ENCODE data around the gene LYZ.

Gene LYZ

DNA sequence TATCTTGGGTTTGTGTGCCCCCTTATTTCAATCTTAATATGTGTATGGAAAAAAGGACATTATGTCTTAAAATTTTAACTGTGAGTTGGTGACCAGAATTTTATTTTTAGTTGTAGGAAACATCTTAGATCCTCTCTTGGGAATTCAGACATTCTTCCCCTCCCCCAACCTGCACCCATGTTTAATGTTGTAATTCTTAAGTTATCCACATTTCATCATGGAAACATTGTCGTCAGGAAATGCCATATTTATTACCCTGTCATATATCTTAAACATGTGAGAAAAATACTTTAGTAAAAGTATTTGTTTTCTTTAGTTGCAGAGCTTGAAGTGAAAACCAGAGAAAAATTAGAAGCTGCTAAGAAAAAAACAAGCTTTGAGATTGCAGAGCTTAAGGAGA, 41.6 kb downstream of the LYZ start:
- no peak for TF ChIP-seq FOXK2 (IDR thresholded peaks at IDR 0.05)
- no peak for TF ChIP-seq SP1 (IDR thresholded peaks at IDR 0.05)
- DNase-seq (ENCODE audit: extremely low spot score), result no peak
- ChIA-PET CTCF (no interaction called here), POLR2A (no interaction called here)

DNA sequence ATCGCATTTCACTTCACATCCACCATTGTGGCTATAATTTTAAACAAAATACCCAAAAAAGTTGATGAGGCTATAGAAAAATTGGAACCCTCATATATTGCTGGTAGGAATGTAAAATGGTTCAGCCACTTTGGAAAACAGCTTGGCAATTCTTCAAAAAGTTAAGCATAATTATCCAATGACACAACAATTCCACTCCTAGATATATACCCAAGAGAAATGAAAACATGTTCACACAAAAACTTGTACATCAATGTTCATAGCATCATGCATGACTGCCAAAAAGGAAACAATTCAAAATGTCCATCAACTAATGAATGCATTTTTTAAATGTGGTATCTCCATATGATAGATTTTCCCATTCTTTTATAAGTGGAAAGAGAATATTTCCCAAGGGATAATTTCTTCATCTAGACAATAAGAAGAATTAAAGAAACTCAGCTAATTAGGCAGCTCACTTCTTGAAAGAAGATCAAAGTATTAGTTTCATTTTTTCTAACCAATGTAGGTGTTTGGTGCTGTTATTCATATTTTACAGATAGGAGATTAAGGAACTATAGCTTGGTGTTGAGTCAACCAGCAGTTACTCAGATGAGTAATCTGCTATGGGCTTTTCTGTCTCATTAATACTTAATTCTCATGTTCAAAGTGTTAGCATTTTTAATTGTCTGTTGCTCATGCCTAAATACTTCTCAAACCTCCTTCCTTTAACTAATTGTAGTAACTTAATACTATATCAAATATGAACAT, 44.2 kb downstream of the LYZ start:
- TF ChIP-seq, protein P1, sequence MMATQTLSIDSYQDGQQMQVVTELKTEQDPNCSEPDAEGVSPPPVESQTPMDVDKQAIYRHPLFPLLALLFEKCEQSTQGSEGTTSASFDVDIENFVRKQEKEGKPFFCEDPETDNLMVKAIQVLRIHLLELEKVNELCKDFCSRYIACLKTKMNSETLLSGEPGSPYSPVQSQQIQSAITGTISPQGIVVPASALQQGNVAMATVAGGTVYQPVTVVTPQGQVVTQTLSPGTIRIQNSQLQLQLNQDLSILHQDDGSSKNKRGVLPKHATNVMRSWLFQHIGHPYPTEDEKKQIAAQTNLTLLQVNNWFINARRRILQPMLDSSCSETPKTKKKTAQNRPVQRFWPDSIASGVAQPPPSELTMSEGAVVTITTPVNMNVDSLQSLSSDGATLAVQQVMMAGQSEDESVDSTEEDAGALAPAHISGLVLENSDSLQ (IDR thresholded peaks at IDR 0.05), result no peak
- no peak for TF ChIP-seq ZNF384 (IDR thresholded peaks at IDR 0.05)
- TF ChIP-seq ARNT (IDR thresholded peaks at IDR 0.05), result no peak
- TF ChIP-seq TARDBP (IDR thresholded peaks at IDR 0.05), result no peak
- TF ChIP-seq CTBP1 (IDR thresholded peaks at IDR 0.05; ENCODE audit: borderline replicate concordance), result no peak
- no peak for TF ChIP-seq ELF4 (IDR thresholded peaks at IDR 0.05)
- no peak for TF ChIP-seq FOXM1 (IDR thresholded peaks at IDR 0.05; ENCODE audit: borderline replicate concordance)
- TF ChIP-seq FOXK2 (IDR thresholded peaks at IDR 0.05), result no peak
- no peak for TF ChIP-seq FOXA1 (IDR thresholded peaks at IDR 0.05)
- no peak for TF ChIP-seq LEF1 (IDR thresholded peaks at IDR 0.05; ENCODE audit: borderline replicate concordance)
- no peak for TF ChIP-seq BHLHE40 (IDR thresholded peaks at IDR 0.05; ENCODE audit: borderline replicate concordance)
- TF ChIP-seq HDGF (IDR thresholded peaks at IDR 0.05; ENCODE audit: borderline replicate concordance), result no peak
- no peak for TF ChIP-seq NFRKB (IDR thresholded peaks at IDR 0.05)
- TF ChIP-seq L3MBTL2 (conservative IDR thresholded peaks at IDR 0.05), result no peak
- TF ChIP-seq SP1 (IDR thresholded peaks at IDR 0.05), result no peak
- no peak for TF ChIP-seq SUZ12 (IDR thresholded peaks at IDR 0.05)
- DNase-seq (ENCODE audit: extremely low spot score), result no peak
- ChIA-PET CTCF (no interaction called here), POLR2A (no interaction called here)

DNA sequence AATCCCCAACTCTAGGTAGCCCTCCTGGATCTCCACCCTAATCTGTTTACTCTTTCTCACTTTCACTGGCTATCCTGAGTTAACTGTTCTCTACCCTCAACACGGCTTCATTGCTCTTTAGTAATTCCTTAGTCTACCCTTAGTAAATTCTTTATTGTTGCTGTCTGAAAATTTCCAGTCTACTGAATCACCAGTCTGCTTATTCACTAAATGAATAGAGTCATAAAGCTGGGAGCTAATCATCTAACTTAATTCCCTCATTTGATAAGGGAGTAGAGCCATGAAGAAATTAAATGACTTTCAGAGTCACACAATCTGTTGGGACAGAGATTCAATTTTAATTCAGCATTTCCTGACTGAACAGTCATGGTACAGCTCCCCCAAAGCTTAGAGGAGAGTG, 47.9 kb downstream of the LYZ start:
- ChIA-PET POLR2A (no interaction called here), CTCF (no interaction called here)
- TF ChIP-seq FOXA1 (IDR thresholded peaks at IDR 0.05) (no peak), FOXM1 (IDR thresholded peaks at IDR 0.05; ENCODE audit: borderline replicate concordance) (no peak), CTBP1 (IDR thresholded peaks at IDR 0.05; ENCODE audit: borderline replicate concordance) (no peak), TARDBP (IDR thresholded peaks at IDR 0.05) (no peak), ZNF384 (IDR thresholded peaks at IDR 0.05) (no peak), L3MBTL2 (conservative IDR thresholded peaks at IDR 0.05) (no peak), SUZ12 (IDR thresholded peaks at IDR 0.05) (no peak), LEF1 (IDR thresholded peaks at IDR 0.05; ENCODE audit: borderline replicate concordance) (no peak), ELF4 (IDR thresholded peaks at IDR 0.05) (no peak), BHLHE40 (IDR thresholded peaks at IDR 0.05; ENCODE audit: borderline replicate concordance) (no peak), SP1 (IDR thresholded peaks at IDR 0.05) (no peak), FOXK2 (IDR thresholded peaks at IDR 0.05) (no peak), ARNT (IDR thresholded peaks at IDR 0.05) (no peak)
- TF ChIP-seq, protein P1 (IDR thresholded peaks at IDR 0.05), result no peak
- DNase-seq (ENCODE audit: extremely low spot score), result no peak

DNA sequence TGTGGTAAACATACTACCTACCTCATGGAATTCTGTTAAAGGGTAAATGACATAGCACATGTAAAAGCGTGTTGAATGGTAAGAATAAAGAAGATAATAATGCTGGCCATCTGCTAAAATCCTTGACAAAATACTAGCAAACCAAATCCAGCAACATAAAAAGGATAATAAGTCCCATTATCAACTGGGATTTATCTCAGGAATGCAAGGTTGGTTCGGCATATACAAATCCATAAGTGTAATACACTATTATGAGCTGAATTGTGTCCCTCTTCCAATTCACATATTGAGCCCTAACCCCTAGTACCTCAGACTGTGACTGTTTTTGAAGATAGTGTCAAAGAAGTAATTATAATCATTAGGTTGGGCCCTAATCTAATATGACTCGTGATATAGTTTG, 48.8 kb downstream of the LYZ start:
- CTCF ChIA-PET, result no interaction called here

DNA sequence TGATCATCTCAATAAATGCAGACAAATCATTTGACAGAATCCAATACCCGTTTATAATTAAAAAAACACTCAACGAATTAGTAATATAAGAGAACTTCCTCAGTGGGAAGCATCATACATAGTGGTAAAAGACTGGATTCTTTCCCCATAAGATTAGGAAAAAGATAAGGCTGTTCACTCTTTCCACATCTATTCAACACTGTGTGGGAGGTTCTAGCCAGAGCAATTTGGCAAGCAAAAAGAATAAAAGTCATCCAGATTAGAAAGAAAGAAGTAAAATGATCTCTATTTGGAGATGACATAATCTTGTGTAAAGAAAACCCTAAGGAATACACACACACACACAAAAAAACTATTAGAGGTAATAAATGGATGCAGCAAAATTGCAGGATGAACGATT, 49.8 kb downstream of the LYZ start:
- TF ChIP-seq LEF1 (IDR thresholded peaks at IDR 0.05; ENCODE audit: borderline replicate concordance) (no peak), ZNF384 (IDR thresholded peaks at IDR 0.05) (no peak), TARDBP (IDR thresholded peaks at IDR 0.05) (no peak), HDGF (IDR thresholded peaks at IDR 0.05; ENCODE audit: borderline replicate concordance) (no peak), SUZ12 (IDR thresholded peaks at IDR 0.05) (no peak), SP1 (IDR thresholded peaks at IDR 0.05) (no peak), BHLHE40 (IDR thresholded peaks at IDR 0.05; ENCODE audit: borderline replicate concordance) (no peak), L3MBTL2 (conservative IDR thresholded peaks at IDR 0.05) (no peak), FOXM1 (IDR thresholded peaks at IDR 0.05; ENCODE audit: borderline replicate concordance) (no peak), NFRKB (IDR thresholded peaks at IDR 0.05) (no peak), CTBP1 (IDR thresholded peaks at IDR 0.05; ENCODE audit: borderline replicate concordance) (no peak), FOXA1 (IDR thresholded peaks at IDR 0.05) (no peak), ARNT (IDR thresholded peaks at IDR 0.05) (no peak)
- TF ChIP-seq, protein P1 (IDR thresholded peaks at IDR 0.05), result no peak
- POLR2A ChIA-PET, result no interaction called here
- CTCF ChIA-PET, result no interaction called here
- DNase-seq (ENCODE audit: extremely low spot score), result no peak

More for the DNA sequence above, 48.8 kb downstream of the LYZ start:
- POLR2A ChIA-PET, result no interaction called here
- DNase-seq (ENCODE audit: extremely low spot score), result no peak
- no peak for TF ChIP-seq TARDBP (IDR thresholded peaks at IDR 0.05)
- TF ChIP-seq FOXM1 (IDR thresholded peaks at IDR 0.05; ENCODE audit: borderline replicate concordance), result no peak
- no peak for TF ChIP-seq ARNT (IDR thresholded peaks at IDR 0.05)
- TF ChIP-seq BHLHE40 (IDR thresholded peaks at IDR 0.05; ENCODE audit: borderline replicate concordance), result no peak
- TF ChIP-seq, protein P1 (IDR thresholded peaks at IDR 0.05), result no peak
- no peak for TF ChIP-seq SP1 (IDR thresholded peaks at IDR 0.05)
- TF ChIP-seq L3MBTL2 (conservative IDR thresholded peaks at IDR 0.05), result no peak
- TF ChIP-seq FOXA1 (IDR thresholded peaks at IDR 0.05), result no peak
- TF ChIP-seq HDGF (IDR thresholded peaks at IDR 0.05; ENCODE audit: borderline replicate concordance), result no peak
- no peak for TF ChIP-seq ZNF384 (IDR thresholded peaks at IDR 0.05)
- TF ChIP-seq CTBP1 (IDR thresholded peaks at IDR 0.05; ENCODE audit: borderline replicate concordance), result no peak
